Measurements from ENCODE around the gene IMPA2.

Gene IMPA2

GRCh38 chr18:12009581-12010140 is 28.4 kb downstream of the IMPA2 start:
- DNase-seq, result no peak

- DNase-seq, result no peak
These were observed 29.0 kb downstream of the IMPA2 start for GRCh38 chr18:12010187-12010802.

GRCh38 chr18:12011199-12011956 is 30.1 kb downstream of the IMPA2 start:
- no peak for DNase-seq

- no peak for DNase-seq
These were observed 30.7 kb downstream of the IMPA2 start for GRCh38 chr18:12011957-12012549.

GRCh38 chr18:12012697-12013096 is 31.4 kb downstream of the IMPA2 start:
- no peak for DNase-seq

GRCh38 chr18:12013186-12013916 is 32.0 kb downstream of the IMPA2 start:
- DNase-seq, result no peak

- no peak for DNase-seq
These were observed 32.8 kb downstream of the IMPA2 start for GRCh38 chr18:12014086-12014485.

- DNase-seq, result no peak
These were observed 33.5 kb downstream of the IMPA2 start for GRCh38 chr18:12014521-12015415.

- no peak for DNase-seq
These were observed 34.2 kb downstream of the IMPA2 start for GRCh38 chr18:12015416-12016062.

GRCh38 chr18:12017081-12017480 is 35.8 kb downstream of the IMPA2 start:
- no peak for DNase-seq

- DNase-seq, result no peak
These were observed 37.6 kb downstream of the IMPA2 start for GRCh38 chr18:12018861-12019260.

GRCh38 chr18:12021077-12021476 is 39.8 kb downstream of the IMPA2 start:
- no peak for DNase-seq

GRCh38 chr18:12021596-12021995 is 40.3 kb downstream of the IMPA2 start:
- DNase-seq, result no peak

- no peak for DNase-seq
These were observed 42.1 kb downstream of the IMPA2 start for GRCh38 chr18:12023375-12023774.

GRCh38 chr18:12026562-12026961 is 45.3 kb downstream of the IMPA2 start:
- no peak for DNase-seq

GRCh38 chr18:12027046-12027445 is 45.7 kb downstream of the IMPA2 start:
- DNase-seq, result no peak

- no peak for DNase-seq
These were observed 46.2 kb downstream of the IMPA2 start for GRCh38 chr18:12027480-12027879.

GRCh38 chr18:12028040-12028628 is 46.8 kb downstream of the IMPA2 start:
- no peak for DNase-seq

GRCh38 chr18:12028674-12029073 is 47.4 kb downstream of the IMPA2 start:
- DNase-seq, result no peak

- no peak for DNase-seq
These were observed 48.7 kb downstream of the IMPA2 start for GRCh38 chr18:12029786-12030584.

Measured in cortex of kidney (tissue), 1 donor.